ENCODE measurements around the gene PROM1.

PROM1 gene

DNA sequence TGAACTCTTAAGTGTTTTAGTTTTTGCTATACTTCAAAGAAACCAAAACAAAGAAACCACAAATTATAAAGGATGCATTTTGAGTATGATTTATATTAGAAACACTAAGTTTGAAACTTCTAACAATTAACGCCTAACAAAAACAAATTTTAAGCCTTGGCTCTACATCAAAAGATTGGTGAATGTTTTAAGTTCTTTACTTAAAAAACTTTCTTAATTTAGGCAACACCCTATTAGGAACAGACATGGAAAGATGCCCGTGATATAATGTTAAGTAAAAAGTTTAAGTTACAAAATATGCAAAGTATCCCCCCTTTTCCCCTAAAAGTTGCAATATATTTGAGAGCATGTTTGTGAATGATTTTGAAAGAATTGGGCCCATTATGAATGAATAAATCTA, 21.2 kb downstream of the PROM1 start:
- no peak for DNase-seq (ENCODE audit: low spot score)

DNA sequence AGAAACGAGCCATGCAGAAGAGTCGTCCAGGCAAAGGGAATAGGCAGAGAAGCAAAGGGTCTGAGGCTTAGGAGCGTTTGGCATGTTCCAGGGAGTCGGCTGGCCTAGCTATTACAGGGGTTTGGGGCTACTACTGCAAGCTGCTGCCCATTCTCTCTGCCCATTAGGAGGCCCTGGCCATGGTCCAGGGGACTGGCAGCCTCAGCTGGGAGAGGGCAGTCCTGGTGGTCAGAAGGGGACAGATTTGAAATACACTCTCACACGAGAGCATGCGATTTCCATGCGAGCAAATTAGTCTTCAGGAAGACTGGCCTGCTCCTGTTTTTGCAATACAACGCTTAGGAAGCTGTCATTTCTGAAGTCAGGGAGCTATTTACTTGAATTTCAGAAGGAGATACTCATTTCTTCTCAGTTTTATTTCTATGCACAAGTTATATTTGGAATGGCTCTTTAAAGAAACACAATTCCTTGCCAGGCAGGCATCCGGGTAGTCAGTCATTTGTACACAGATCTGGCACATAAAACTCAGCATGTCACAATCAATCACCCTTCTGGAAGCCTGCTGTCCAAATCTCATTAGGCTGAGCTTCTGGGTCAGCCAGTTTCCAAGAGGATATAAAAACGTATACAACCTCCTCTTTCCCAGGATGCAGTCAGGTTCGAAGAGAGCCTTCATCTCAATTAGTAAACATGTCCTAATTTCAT, 27.0 kb downstream of the PROM1 start:
- no peak for DNase-seq (ENCODE audit: low spot score)

DNA sequence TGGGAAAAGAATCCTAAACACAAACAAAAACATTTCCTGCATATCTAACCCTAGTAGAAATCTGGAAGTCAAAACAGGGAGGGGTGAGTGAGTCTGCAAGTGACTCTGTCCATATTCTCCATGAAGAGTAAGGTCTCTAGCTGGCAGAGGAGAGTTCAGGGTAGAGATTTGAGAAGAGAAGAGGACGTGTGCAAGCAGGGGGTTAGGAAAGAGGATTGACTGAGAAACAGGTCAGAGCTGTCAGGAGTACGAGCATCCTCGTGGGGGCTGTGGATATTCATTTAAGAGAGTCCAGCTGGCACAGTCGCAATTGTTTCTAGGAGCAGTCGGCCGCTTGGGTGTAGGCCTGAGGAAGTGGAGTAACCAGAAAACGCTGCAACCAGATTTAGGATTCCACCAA, 27.9 kb downstream of the PROM1 start:
- DNase-seq (ENCODE audit: low spot score): no peak

DNA sequence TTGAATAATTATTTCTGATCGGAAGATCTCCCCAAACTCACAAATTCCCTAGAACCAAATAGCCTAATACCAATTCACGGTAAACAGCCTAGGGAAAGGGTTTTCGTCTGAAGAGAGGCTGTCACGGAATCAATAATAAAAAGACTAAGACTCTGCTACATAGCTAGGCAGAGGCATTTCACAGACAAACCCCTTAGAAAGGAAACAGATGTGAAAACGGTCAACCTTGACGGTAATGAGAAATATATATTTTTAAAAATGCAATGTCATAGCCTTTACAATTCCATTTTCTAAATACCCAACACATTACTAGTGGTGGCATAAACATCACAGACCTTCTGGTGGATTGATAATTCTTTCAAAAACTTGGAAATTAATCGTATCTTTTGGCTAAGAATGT, 28.4 kb downstream of the PROM1 start:
- no peak for DNase-seq (ENCODE audit: low spot score)

DNA sequence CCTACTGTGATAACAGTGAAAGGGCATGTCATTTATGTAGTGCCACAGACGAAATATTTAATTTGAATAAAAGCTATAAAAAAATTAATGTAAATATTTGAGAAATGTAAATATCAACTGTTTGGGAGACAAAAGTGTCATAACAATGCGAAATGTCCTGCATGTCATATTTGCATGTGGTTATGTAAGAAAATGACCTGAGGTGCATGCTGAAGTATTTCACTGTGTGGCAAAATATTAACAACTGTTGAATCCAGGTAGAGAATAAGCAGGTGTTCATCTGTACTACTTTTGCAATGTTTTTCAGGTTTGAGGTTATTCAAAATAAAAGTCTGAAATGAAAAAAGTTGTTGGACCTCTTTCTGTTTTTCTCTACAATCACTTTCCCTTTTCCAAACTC, 30.9 kb downstream of the PROM1 start:
- DNase-seq (ENCODE audit: low spot score): no peak

DNA sequence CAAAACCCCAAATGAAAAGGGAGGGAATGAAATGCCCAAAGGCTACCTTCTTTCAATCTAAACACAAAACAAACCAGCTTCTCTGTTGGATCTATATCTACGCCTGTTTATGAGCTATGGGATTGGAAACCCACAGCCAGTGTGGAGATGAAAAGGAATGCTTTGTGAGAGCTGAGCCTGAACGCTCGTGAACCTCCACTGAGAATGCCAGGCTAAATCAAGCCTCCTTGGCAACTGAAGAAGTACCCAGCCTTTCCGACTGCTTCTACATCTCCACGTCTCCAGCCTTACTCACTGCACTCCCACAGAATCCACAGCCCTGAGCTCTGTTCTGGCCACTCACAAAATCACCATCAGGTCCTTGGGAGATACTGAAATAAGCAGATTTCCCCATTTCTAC, 31.8 kb downstream of the PROM1 start:
- DNase-seq (ENCODE audit: low spot score): no peak

DNA sequence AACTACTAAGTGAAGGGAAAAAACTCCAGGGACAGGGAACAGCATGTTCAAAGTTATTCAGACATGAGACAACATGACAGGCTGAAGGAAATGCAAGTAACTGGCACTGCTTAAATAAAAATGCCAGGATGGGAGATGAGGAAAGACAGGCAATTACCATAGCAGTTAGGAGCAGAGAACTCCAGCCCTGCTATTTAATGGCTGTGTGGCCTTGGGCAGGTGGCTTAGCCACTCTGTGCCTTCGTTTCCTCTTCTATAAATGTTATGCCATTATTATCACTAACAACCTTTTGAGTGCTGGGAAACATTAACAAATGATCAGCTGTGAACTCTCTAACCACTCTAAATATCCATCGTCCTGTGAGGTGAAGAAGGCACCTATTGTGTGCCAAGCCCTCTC, 32.7 kb downstream of the PROM1 start:
- DNase-seq (ENCODE audit: low spot score): no peak

DNA sequence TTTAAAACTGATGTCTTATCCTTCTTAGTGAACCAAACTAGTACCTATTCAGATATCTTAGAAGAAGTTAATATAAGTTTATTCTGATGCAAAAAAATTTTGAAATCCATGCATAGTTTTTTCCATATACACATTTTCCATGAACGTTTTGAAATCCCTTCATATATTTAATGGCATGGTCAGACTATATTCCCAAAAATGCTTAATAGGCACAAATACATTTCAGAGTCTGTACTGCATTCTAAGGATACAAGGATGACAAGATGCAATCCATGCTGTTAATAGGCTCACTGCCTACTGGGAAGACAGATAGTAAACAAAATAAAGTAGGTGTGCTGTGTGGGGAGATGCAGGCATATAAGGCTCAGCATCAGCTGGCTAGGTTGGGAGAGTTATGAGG, 33.2 kb downstream of the PROM1 start:
- no peak for DNase-seq (ENCODE audit: low spot score)

DNA sequence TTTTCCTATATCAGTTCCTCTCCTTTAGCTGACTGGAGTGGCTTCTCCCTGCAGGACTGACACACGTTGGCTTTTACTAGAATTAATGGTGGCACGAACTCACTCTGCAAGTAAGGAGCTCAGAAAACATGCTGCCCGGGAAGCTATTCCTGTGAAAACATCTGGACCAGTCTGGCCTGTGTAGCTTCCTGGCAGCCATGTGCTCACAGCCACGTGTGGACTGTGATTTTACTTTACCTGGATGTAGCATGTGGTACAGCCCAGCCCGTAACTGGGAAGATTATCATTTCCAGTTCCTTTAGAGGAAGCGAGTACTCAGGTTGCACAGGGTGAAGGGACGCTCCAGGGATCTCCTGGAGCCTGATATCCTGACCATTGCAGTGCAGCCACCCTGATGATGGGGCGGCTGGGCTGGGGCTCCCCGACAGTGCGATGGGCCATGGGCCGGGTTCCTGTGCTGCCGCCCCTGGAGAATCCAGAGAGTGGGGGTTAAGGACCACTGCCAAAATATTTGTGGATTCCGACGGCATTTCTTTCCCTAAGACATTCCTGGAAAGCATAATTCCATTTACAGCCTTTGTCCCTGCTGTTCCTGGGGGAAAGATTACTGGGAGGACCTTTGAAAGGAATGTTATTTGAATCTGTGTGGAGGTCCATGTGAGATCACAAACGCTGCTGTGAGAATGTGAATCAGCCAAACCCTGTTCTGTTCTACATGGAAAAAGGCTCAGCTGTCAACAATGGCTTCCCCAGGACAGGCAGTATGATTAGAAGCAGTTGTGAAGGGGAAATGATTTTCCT, 35.0 kb downstream of the PROM1 start:
- DNase-seq (ENCODE audit: low spot score): no peak

DNA sequence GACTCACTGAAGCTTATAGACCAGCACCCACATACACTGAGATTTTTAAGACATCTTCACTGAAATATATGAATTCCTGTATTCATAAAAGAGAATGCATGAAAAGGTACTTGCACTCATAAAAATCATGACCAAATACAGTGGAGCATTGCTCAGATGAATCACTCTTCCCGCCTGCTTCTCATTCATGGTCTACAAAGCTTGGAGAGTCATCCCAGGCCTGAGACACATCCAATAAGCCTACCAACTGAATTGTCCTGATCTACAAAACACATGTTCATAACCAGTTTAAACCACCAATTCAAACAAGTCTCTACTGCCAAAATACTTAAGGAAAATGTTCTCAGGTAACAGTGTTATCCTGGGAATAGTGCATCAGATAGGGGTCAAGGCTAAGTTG, 38.1 kb downstream of the PROM1 start:
- DNase-seq (ENCODE audit: low spot score): no peak

DNA sequence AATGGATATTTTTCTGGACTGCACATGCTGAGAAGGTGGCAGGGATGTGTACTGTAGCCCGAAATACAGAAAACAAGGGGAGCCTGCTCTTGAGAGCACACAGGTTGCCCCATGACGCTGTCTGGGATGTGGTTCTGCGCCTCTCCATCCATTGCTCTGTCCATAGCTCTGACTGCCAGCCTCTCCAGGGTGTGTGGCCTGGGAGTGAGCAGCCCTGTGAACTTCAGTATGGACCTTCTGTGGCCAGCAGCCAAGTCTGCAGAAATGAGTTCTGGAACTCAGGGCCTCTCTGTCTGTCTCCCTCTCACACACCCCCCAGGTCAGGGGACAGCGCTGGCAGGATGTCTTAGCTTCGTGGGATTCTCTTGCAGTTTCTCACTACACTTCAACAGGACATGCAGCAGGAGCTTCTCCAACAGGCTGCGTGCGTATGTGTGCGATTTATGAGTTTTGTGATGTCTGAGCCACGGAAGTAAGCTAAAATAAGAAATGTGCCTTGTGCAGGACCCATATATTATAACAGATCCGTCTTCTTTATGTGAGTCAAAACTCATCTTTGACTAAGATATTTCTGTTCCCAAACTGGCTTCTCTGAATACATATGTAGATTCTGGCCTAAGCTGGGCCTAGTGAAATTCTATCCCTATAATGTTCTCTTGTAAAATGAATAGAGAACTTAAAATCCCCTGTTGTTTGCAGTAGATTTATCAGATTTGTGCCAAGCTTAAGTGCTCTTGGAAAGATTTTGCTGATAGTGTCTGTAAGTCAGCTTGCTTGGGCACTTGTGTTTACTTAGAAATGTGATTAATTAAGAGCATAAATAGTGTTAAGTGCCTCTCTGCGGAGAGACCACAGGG, 40.0 kb downstream of the PROM1 start:
- DNase-seq (ENCODE audit: low spot score): no peak

DNA sequence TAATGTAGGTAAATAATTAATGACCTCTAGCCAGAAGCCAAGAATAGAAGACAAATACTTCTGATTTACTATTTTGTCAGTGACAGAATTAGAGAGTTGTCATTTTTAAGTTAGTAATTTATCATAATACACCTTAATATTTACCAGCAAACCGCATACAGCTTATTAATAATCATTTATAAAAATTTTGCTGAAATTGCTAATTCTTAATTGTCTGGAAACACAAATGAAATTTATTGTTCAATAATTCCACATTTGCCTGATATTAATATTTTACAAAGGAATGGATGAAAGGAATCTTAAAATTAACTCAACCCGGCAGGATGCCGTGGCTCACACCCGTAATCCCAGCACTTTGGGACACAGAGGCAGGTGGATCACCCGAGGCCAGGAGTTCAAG, 44.7 kb downstream of the PROM1 start:
- no peak for DNase-seq (ENCODE audit: low spot score)

DNA sequence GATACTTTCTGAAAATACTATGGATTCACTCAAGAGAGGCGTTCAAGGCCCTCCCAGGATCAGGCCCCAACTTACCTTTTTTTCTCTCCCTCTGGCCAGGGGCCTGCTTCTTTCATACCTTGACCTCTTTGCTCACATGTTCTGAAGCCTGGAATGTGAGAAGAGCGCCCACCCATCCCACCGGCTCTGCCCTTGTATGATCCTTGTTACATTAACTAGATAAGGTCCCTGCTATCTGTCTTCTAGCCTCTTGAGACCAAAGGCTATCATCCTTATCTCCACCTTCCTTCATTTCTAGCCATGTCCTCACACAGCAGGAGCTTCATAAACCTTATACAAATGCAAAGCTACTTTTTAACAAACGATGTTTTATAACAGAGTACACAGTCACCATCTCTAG, 45.9 kb downstream of the PROM1 start:
- DNase-seq (ENCODE audit: low spot score): no peak

DNA sequence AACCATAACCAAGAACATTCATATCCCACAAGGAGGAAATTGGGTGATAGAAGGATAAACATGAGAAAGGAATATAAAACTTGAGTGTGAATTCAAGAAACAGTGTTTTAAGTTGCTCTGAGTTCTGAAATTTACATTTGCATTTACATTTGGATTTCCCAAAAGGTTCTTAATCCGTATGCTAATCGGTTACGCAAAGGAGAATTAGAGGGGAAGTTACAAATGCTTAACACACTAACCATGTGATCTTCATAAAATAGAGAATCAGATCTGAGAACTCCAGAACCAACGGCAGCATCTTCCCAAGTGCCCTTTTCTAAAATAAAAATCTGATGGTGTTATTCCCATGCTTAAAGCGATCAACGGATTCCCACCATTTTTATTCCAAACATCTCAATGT, 48.0 kb downstream of the PROM1 start:
- no peak for DNase-seq (ENCODE audit: low spot score)

DNA sequence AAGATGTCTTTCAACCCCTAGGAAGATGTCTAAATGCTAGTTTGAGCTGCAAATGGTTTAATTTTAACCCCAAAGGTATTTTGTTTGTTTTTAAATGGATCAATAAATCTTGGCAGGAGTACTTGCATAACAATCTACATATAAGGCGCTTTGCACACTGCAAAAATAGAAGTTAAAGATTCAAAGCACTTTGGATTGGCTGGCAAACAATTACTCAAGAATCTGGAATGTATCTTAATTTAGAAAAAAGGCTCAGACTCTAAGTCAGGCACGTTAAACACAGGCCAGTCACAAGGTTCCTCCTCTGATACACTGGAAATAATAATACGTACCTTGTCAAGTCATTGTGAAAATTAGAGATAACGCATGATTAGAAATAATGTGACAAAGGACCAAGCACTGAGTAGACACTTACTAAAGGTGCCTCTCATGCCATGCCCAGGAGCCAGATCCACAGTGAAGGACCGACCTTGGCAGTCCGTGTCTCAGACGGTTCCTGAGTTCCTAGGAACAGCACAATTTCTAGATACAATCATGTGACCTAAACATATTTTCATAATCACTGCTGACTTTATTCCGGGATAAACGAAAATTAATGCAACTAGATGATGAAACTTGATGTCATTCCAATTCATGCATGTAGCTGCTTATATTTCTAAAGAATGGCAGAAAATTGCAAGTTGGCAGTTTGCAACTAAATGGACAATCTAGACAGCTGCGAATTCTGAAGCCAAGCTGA, 49.6 kb downstream of the PROM1 start:
- DNase-seq (ENCODE audit: low spot score): no peak

DNA sequence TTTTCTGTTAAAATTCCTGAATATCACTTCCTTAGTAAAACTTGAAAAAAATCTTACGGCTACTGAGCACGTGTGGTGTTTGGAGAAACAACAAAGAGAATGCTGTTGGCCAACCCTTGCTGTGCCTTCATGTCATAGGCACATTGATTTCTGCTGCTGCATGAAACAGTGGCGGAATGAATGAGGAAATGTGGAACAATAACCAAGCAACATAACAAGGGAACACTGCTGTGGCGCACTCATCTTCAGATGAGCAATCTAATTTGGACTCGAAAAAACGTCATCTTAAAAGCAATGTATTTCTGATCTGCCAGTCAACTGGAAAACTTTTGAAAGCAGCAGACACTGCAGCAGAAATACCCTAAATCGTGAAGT, 51.4 kb downstream of the PROM1 start:
- DNase-seq (ENCODE audit: low spot score): no peak

DNA sequence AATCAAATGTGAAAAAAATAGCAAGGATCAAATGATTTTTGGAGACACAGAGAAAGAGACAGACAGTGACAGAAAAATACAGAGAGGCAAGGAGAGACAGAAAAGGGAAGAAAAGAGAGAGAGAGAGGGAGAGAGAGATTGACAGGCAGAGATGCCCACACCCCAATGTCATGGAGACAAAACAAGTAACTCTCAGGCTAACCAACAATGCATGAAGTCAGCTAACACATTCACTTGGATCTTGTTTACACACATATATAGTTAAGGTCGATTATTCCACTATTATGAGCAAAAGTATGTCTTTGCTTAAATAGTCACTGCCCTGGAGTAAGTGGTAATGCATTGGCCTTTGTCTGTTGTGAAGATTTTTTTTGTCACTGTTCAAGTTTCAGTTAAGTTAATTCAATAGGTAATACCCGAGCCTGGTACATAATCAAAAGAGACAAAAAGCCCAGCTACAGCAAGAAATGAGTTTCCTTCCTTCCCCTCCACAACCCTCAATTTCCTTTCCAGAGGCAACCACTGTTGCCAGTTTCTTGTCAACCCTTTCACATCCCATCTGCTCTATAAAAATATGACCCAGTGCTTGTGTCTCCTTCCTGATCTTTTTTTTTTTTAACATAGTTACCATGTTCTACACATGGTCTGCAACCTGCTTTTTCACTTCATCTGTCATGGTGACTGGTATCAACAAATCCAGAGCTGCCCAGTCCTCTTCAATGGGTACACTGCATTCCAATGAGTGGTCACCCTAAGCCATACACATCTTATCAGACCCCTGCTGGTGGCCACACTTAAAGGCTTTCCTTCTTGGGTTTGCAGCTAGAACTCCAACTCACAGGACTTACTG, 52.1 kb downstream of the PROM1 start:
- DNase-seq (ENCODE audit: low spot score): no peak

DNA sequence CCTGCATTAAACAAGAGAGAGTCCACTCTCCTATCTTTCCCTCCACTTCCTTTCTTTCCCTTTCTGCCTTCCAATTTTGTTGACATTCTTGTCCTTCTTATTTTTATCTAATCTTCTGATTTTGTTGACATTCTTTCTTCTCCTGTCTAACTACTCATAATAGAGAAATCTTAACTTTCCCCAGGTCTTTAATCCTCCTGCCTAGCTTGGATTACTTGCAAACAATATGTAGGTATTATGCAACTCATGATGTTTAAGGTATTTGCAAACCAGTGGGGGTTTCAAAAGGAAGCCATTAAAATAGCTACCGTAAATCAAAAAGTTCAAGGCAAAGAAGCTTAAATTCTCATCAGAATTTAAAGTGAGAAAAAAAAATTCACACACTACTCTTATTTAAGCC, 53.9 kb downstream of the PROM1 start:
- no peak for DNase-seq (ENCODE audit: low spot score)

DNA sequence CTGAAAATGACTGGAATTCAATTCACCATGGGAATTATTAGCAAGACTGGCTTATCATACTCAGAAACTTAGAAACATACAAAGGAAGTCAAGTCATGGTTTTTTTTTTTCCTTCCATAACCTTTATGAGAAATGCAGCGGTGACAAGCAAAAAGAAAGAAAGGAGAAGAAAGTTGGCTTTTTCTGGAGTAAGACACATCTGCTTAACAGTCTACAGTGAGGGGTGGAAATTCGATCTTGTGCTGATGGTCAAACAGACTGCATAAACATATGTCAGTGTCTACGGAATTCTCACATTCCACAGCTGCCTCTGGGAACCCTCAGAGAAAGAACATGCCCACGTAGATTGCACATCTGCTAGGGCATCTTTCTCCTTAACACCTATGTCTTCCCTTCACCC, 54.6 kb downstream of the PROM1 start:
- DNase-seq (ENCODE audit: low spot score): no peak

DNA sequence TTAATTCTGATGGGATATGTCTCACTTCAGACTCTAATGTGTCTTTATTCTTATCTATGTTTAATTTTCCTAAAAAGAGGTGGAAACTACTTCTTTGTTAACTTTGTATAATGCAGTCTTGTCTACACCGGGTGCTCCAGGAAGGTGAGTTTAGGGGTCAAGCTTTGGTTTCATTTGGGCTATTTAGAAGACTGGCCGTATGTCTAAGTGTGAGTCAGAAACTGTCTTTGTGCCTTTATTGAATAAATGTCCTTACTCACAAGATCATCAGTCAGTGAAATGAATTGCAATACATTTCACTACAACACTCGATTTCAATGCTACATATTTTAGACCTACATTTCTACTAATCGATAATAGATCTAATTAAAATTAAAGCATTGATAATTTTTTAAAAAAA, 56.2 kb downstream of the PROM1 start:
- no peak for DNase-seq (ENCODE audit: low spot score)

DNA sequence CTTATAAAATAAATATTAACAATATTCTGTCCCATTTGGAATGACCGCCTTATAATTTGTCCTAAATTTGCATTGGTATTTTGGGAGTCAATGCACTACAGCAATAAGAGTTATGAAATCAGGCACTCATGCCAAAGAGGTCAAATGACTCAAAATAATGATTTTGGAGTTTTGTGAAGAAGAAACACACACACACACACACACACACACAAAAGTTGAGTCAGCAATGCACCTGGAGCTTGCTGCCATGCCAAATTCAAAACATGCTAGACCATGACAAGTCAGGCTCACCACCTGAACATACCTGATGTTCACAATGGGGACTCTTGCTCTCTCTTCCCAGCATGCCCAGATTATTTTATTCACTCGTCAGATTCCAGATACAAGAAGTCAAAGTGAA, 56.7 kb downstream of the PROM1 start:
- no peak for DNase-seq (ENCODE audit: low spot score)
